C4-2B (cell line): ENCODE data around the gene MSMB.
"Not testable (repeated sequence)": the region's sequence is repeated elsewhere in the genome, so short reads cannot be mapped to it uniquely, and the experiment has no call there.

ENCODE experiments used
- ZFX ChIP-seq: fragments of 450-650 bp; IDR thresholded peaks from 2 replicates; pipeline ENCODE4 v1.6.1; 2017
- TF ChIP-seq, protein P1 (sequence below): fragments of 450-650 bp; conservative IDR thresholded peaks from 2 replicates; pipeline ENCODE4 v1.5.1; 2017; ENCODE audit warnings: mild to moderate bottlenecking

DNA sequence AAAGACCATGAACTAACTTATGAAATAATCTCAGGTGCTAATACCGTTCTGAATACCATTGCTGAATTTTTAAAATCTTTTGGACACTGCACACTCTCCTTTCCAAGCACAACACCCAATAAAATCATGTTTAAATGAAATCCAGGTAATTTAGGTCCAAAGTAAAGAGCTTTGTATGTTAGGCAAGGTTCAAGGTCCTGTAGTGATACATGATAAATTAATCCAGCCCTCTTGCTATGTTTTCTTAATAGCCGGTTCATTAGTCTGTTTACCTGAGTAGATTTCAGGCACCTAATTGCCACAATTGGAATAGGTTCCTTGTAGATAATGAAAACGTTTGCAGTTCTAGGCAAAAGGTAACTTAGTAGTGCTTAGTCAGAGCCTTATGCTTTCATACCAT is 60.5 kb downstream of the MSMB start:
- TF ChIP-seq, protein P1, sequence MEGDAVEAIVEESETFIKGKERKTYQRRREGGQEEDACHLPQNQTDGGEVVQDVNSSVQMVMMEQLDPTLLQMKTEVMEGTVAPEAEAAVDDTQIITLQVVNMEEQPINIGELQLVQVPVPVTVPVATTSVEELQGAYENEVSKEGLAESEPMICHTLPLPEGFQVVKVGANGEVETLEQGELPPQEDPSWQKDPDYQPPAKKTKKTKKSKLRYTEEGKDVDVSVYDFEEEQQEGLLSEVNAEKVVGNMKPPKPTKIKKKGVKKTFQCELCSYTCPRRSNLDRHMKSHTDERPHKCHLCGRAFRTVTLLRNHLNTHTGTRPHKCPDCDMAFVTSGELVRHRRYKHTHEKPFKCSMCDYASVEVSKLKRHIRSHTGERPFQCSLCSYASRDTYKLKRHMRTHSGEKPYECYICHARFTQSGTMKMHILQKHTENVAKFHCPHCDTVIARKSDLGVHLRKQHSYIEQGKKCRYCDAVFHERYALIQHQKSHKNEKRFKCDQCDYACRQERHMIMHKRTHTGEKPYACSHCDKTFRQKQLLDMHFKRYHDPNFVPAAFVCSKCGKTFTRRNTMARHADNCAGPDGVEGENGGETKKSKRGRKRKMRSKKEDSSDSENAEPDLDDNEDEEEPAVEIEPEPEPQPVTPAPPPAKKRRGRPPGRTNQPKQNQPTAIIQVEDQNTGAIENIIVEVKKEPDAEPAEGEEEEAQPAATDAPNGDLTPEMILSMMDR = not testable (repeated sequence)
- not testable (repeated sequence) for TF ChIP-seq ZFX
